ENCODE data around the gene GABRG2.
"Not testable (repeated sequence)": the region's sequence is repeated elsewhere in the genome, so short reads cannot be mapped to it uniquely, and the experiment has no call there.

Gene GABRG2

GRCh38 chr5:162067655-162068411 lies at the start of gene GABRG2:
Gene GABRG2 (plus strand): TSS chr5:162067773. CDS start chr5:162068000, 227 bp downstream.
- H3K4me3 ChIP-seq (ENCODE audit: low read length): no peak within 1 kb of the TSS
- TF ChIP-seq ZNF274 (IDR thresholded peaks at IDR 0.05; ENCODE audit: low read depth, low read length): no peak

- no peak overlapping the region for H3K4me3 ChIP-seq (ENCODE audit: low read length)
- no peak for TF ChIP-seq ZNF274 (IDR thresholded peaks at IDR 0.05; ENCODE audit: low read depth, low read length)
Observed at GRCh38 chr5:162025312-162025711, 42.3 kb upstream of the GABRG2 start.

GRCh38 chr5:162026803-162027202 lies 40.8 kb upstream of the GABRG2 start:
- no peak for TF ChIP-seq ZNF274 (IDR thresholded peaks at IDR 0.05; ENCODE audit: low read depth, low read length)

GRCh38 chr5:162037431-162037830 lies 30.1 kb upstream of the GABRG2 start:
- no peak overlapping the region for H3K4me3 ChIP-seq (ENCODE audit: low read length)
- TF ChIP-seq ZNF274 (IDR thresholded peaks at IDR 0.05; ENCODE audit: low read depth, low read length): no peak

More at GRCh38 chr5:162026803-162027202, 40.8 kb upstream of the GABRG2 start:
- H3K4me3 ChIP-seq (ENCODE audit: low read length): no peak overlapping the region

DNA sequence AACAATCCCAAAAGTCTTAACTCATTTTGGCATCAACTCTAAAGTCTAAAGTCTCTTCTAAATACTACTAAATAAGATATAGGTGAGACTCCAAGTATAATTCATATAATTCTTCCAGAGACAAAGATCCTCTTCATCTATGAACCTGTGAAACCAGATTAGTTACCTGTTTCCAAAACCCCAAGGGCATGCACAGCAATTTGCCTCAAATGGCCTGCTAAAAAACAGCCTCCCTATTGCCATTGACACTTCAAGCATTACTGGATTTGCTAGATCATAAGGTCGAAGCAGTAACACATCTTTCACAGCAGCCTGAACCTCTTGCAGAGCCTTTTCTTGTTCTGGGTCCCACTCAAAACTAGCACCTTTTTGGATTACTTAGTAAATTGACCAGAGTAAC lies 20.3 kb upstream of the GABRG2 start:
- TF ChIP-seq ZNF274 (IDR thresholded peaks at IDR 0.05; ENCODE audit: low read depth, low read length): no peak
- H3K4me3 ChIP-seq (ENCODE audit: low read length): no peak overlapping the region

DNA sequence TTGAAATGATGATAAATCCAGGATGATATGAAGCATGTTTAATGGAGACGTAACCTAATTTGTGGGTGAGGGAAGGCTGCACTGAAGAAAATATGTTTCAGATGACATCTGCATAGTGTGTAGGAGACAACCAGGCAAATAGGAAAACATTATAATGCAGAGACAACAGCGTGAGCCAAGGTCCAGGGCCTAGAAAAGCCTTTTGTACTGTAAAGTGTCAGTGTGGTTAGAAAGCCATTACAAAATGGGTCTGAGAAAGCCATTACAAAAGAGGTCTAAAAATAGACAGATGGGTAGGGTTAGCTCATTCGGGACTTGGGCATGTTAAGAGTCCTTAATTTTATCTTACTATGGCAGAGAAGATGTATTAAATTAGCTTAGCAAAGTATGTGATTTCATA lies 14.9 kb upstream of the GABRG2 start:
- no peak for TF ChIP-seq ZNF274 (IDR thresholded peaks at IDR 0.05; ENCODE audit: low read depth, low read length)
- no peak overlapping the region for H3K4me3 ChIP-seq (ENCODE audit: low read length)

DNA sequence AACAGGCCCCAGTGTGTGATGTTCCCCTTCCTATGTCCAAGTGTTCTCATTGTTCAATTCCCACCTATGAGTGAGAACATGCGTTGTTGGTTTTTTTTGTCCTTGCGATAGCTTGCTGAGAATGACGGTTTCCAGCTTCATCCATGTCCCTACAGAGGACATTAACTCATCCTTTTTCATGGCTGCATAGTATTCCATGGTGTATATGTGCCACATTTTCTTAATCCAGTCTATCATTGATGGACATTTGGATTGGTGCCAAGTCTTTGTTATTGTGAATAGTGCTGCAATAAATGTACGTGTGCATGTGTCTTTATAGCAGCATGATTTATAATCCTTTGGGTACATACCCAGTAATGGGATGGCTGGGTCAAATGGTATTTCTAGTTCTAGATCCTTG lies 12.5 kb upstream of the GABRG2 start:
- not testable (repeated sequence) for H3K4me3 ChIP-seq (ENCODE audit: low read length)

- no peak overlapping the region for H3K4me3 ChIP-seq (ENCODE audit: low read length)
Observed at GRCh38 chr5:162067162-162067561, 411 bp upstream of the GABRG2 start.

GRCh38 chr5:162068412-162068811 lies 839 bp downstream of the GABRG2 start:
- TF ChIP-seq ZNF274 (IDR thresholded peaks at IDR 0.05; ENCODE audit: low read depth, low read length): no peak
- no peak overlapping the region for H3K4me3 ChIP-seq (ENCODE audit: low read length)

More at GRCh38 chr5:162067162-162067561, 411 bp upstream of the GABRG2 start:
- TF ChIP-seq ZNF274 (IDR thresholded peaks at IDR 0.05; ENCODE audit: low read depth, low read length): no peak

- no peak overlapping the region for H3K4me3 ChIP-seq (ENCODE audit: low read length)
- no peak for TF ChIP-seq ZNF274 (IDR thresholded peaks at IDR 0.05; ENCODE audit: low read depth, low read length)
Observed at GRCh38 chr5:162068936-162069335, 1.4 kb downstream of the GABRG2 start.

GRCh38 chr5:162078805-162079204 lies 11.2 kb downstream of the GABRG2 start:
- no peak for TF ChIP-seq ZNF274 (IDR thresholded peaks at IDR 0.05; ENCODE audit: low read depth, low read length)
- H3K4me3 ChIP-seq (ENCODE audit: low read length): no peak overlapping the region

DNA sequence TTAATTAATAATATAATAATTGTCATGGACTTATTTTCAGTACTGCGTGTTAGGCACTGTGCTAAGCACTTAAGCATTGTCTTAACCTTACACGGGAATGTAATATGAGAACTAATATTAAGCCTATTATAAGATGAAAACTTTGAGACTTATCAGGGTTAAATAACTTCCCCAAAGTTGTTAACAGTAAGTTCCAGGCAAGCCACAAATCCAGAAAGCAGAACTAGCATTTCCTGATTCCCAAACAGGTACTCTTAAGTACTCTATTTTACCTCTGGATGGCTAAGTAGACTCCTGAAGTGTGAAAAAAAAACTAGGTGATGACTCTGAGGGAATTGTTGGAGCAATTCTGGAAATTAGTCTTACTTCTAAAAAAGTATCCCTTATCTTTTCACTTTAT lies 23.8 kb downstream of the GABRG2 start:
- no peak for TF ChIP-seq ZNF274 (IDR thresholded peaks at IDR 0.05; ENCODE audit: low read depth, low read length)
- H3K4me3 ChIP-seq (ENCODE audit: low read length): no peak overlapping the region

DNA sequence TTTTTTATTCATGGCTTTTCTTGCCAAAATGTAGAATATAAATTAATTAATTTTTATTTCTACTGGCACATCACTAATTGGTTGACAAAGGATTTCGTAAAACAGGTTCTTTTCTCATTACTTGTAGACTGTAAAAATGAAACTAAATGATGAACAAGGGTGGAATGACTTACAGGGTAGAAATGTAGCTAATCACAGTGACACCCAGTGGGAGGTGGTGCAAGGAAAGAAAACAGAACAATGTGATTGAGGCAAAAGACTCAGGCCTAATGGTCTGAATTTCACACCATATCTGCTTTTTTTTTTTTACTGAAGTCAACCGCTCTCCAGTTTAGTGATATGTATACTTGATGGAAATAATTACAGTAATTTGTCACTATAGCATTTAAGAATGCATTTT lies 28.9 kb downstream of the GABRG2 start:
- H3K4me3 ChIP-seq (ENCODE audit: low read length): no peak overlapping the region
- TF ChIP-seq ZNF274 (IDR thresholded peaks at IDR 0.05; ENCODE audit: low read depth, low read length): no peak

GRCh38 chr5:162107591-162107990 lies 40.0 kb downstream of the GABRG2 start:
- H3K4me3 ChIP-seq (ENCODE audit: low read length): no peak overlapping the region
- TF ChIP-seq ZNF274 (IDR thresholded peaks at IDR 0.05; ENCODE audit: low read depth, low read length): no peak

- no peak overlapping the region for H3K4me3 ChIP-seq (ENCODE audit: low read length)
- no peak for TF ChIP-seq ZNF274 (IDR thresholded peaks at IDR 0.05; ENCODE audit: low read depth, low read length)
Observed at GRCh38 chr5:162119801-162120200, 52.2 kb downstream of the GABRG2 start.

GRCh38 chr5:162128117-162128516 lies 60.5 kb downstream of the GABRG2 start:
- no peak for TF ChIP-seq ZNF274 (IDR thresholded peaks at IDR 0.05; ENCODE audit: low read depth, low read length)
- no peak overlapping the region for H3K4me3 ChIP-seq (ENCODE audit: low read length)

All from GM08714 (cell line).